Activated naive CD4-positive, alpha-beta T cell treated with anti-CD3 and anti-CD28 coated beads, Interleukin-2, amount 50 U/mL, for 72 hours (primary cell): Measurements from ENCODE around the gene SUPT3H. TPM values are rescaled to one million over a fixed set of nuclear protein-coding genes. Genes with fewer than 3 reads are reported as not detected.
"Not testable (repeated sequence)": the region's sequence is repeated elsewhere in the genome, so short reads cannot be mapped to it uniquely, and the experiment has no call there.

ENCODE experiments used
- ATAC-seq, 2 donors: fragments of 150-1000 bp; cut with Tn5 transposase; 2 replicates each; pipeline ENCODE4 v1.10.0; 2021; ENCODE audit warnings: mild to moderate bottlenecking in 2 of 2, moderate library complexity in 2 of 2
- DNase-seq, 2 donors: peaks; one replicate each; pipeline ENCODE4 v3.0.0; 2021 to 2022; ENCODE audit warnings: low spot score in 2 of 2
- H3K27ac Mint-ChIP-seq, 2 donors: one replicate each; pipeline ENCODE4 v1.8.0; 2022; ENCODE audit warnings: mild to moderate bottlenecking in 2 of 2, mixed read lengths in 2 of 2
- H3K36me3 Mint-ChIP-seq, 2 donors: one replicate each; pipeline ENCODE4 v1.8.0; 2022; ENCODE audit warnings: mixed read lengths in 2 of 2
- H3K9me3 Mint-ChIP-seq, 2 donors: one replicate each; pipeline ENCODE4 v1.8.0; 2022; ENCODE audit warnings: mixed read lengths in 2 of 2
- total RNA-seq, 2 donors: library from RNA; stranded (reverse); gene quantifications; one replicate each; pipeline ENCODE4 v1.2.3, GENCODE V29; 2022

SUPT3H gene
- total RNA-seq, 2 donors from 2014 or later = 14.3 to 20.1 TPM

DNA sequence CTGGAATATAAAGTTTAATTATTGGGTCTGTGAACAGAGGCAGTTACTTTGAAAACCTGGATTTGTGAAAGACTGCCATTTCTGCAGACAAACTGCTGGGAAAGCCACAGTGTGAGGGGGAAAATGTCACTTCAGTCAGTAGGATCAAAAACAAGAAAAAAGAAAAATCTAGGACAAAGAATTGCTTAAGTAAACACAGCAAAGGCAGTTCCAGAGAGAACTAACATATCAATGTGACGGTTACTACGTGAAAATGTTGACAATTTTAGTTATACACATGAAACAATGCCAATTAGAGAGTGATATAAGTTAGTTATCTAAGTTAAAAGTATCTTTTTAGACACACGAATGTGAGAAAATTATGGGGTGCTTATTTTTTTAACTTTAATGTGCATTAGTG lies 320.0 kb downstream of the SUPT3H start:
- DNase-seq = no peak
- peaks cover 13 to 21% of the 10 kb centered on the region in 2 donors for H3K36me3 Mint-ChIP-seq
- no peak for ATAC-seq
- no peak overlapping the region for H3K27ac Mint-ChIP-seq
- peaks cover 0 to 17% of the 10 kb centered on the region in 2 donors for H3K9me3 Mint-ChIP-seq

DNA sequence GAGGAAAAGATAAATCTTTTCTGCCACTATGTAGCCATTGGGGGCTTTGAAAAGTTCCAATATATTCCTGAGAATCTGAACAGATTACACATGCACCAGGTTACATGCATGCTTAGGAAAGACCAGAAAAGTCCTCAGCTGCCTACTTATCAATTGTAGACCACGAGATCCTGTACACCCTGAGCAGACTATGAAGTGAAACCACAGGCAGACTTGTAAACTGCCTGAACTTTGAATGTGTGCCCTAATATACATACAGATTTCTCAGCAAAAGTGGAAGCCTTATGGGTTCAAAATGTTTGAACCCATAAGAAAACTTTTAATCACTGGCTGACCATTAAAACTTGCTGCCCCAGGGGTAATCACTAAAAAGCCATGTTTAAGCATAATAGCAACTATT lies 323.1 kb downstream of the SUPT3H start:
- DNase-seq = no peak
- Mint-ChIP-seq H3K36me3 (peaks cover 0 to 17% of the 10 kb centered on the region in 2 donors), H3K27ac (no peak overlapping the region), H3K9me3 (peaks cover 0 to 11% of the 10 kb centered on the region in 2 donors)
- ATAC-seq = no peak

DNA sequence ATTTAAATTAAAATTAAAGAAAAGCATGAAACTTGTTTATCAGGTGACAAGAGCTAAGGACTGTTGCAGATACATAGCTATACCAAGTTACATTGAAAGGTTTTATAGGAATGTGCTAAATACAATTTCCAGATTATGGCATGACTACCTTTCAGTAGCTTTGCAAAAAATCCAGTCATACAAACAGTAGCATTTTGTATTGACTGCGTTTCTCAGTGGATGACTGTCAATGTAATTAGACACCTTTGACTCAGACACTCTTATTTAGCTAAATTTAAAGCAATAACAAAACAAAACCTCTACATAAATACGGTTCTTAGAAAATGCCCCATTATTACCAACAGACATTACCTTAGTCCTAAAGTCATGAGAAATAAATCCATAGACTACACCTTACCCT lies 325.4 kb downstream of the SUPT3H start:
- Mint-ChIP-seq H3K9me3 (peaks cover 3 to 15% of the 10 kb centered on the region in 2 donors), H3K27ac (no peak overlapping the region), H3K36me3 (peaks cover 0 to 36% of the 10 kb centered on the region in 2 donors)
- no peak for DNase-seq
- ATAC-seq = no peak

DNA sequence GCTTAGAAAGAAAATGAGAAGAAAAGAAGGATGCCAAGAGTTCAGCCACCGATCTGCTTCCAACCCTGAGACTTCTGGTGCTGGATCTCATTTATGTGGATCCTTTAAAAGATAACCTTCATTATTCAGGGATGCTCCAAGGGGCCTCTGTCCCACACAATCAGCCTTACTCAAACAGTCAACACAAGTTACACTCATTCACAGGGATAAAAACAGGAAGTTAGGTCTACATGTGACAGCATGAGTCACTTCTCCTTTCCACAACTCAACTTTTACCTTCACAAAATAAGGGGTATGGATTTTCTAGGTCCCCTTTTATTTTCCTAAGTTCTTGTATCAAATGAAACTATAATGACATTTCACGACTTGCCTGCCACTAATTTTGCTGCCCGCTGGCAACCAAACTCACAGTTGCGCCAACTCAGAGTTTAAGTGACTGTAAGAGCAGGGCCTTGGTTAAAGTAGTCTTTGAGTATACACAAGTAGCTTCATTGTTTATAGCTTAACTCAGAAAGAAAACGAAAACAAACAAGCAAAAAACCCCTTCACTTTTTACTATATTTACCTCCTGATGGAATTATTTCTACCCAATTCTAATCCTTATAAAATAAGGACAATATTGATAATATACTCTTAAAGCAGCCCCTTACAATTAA lies 328.4 kb downstream of the SUPT3H start:
- Mint-ChIP-seq H3K27ac (no peak overlapping the region), H3K36me3 (peaks cover 0 to 30% of the 10 kb centered on the region in 2 donors), H3K9me3 (peaks cover 3 to 9% of the 10 kb centered on the region in 2 donors)
- ATAC-seq (peak in 1 of 2 donors; percentile 51), DNase-seq (no peak)

DNA sequence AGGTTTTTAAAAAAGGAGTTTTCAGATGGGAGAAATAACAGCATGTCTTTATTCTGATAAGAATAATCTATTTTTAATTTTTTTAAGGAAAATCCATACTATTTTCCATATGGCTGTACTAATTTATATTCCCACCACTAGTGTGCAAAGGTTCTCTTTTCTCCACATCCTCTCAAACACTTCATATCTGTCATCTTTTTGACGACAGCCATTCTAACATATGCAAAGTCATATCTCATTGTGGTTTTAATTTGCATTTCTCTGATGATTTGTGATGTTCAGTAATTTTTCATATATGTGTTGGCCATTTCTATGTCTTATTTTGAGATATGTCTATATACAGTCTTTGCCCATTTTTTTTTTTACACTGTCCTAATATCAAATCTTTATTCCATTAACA lies 330.2 kb downstream of the SUPT3H start:
- peaks cover 0 to 30% of the 10 kb centered on the region in 2 donors for H3K36me3 Mint-ChIP-seq
- H3K9me3 Mint-ChIP-seq = peaks cover 3 to 9% of the 10 kb centered on the region in 2 donors
- H3K27ac Mint-ChIP-seq = no peak overlapping the region
- no peak for DNase-seq
- no peak for ATAC-seq

DNA sequence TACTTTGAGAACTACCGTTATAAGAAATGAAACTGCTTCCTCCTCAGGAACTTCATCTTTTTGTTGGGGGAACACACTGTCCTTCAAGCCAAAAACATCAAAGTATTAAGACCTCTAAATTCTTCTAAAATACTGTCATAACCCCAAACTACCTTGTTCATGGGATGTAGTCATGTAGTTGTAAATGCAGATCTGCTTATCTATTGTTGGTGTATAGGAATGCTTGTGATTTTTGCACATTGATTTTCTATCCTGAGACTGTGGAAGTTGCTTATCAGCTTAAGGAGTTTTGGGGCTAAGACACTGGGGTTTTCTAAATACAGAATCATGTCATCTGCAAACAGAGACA lies 332.5 kb downstream of the SUPT3H start:
- no peak overlapping the region for H3K27ac Mint-ChIP-seq
- no peak for DNase-seq
- H3K9me3 Mint-ChIP-seq = peaks cover 3 to 9% of the 10 kb centered on the region in 2 donors
- H3K36me3 Mint-ChIP-seq = peaks cover 0 to 23% of the 10 kb centered on the region in 2 donors
- no peak for ATAC-seq

DNA sequence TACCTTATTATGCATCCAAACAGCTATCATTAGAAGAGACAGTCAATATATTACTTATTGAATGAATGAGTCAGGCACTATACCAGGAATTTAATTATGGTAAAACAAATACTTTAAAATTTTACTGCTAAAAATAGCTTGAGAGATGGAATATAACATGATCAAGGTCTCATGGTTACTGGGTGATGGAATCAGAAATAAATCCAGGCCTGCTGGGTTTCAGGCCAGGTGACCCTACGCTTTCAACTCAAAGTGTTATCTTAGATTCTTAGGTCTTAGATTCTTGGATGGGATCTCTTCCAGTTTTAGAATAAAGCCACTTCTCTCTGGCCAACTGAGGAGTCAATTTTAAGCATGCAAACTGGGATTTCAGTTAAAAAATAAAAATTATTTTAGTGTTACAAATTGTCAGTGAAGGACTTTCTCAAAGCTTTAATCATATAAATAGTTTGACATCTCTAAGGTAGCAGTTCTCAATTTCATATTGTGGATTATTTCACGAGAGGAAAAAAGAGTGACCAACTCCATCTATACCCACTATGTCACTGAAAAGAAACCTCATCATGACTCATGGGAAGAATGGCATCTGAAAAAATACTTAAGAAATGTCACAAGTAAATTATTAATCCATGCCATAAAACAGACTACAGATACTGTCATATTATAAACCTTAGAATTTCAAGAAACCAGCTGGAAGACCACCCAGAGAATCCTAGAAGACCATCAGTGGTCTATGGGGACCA lies 333.1 kb downstream of the SUPT3H start:
- H3K9me3 Mint-ChIP-seq = peaks cover 3 to 9% of the 10 kb centered on the region in 2 donors
- ATAC-seq (no peak), DNase-seq (no peak)
- H3K27ac Mint-ChIP-seq = no peak overlapping the region
- peaks cover 0 to 20% of the 10 kb centered on the region in 2 donors for H3K36me3 Mint-ChIP-seq

DNA sequence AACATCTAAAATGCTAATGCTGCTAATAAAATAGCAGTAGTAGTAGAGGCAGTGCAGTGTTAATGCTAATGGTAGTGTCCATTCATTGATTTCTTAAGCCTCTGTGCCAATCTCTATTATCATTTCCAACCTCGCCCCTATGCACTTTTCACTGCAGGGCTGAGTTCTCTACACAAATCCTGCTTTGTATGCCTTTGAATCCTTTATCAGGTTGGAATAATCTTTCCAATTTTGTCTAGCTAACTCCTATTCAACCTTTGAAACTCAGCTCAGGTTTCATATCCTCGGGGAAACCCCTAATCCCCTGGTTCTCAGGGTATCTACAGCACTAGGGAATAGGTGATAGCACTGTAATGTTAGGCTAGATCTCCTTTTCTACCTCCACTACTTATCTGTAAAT lies 333.6 kb downstream of the SUPT3H start:
- H3K27ac Mint-ChIP-seq = no peak overlapping the region
- ATAC-seq = no peak
- peaks cover 3 to 6% of the 10 kb centered on the region in 2 donors for H3K9me3 Mint-ChIP-seq
- DNase-seq = no peak
- H3K36me3 Mint-ChIP-seq = peaks cover 0 to 14% of the 10 kb centered on the region in 2 donors

DNA sequence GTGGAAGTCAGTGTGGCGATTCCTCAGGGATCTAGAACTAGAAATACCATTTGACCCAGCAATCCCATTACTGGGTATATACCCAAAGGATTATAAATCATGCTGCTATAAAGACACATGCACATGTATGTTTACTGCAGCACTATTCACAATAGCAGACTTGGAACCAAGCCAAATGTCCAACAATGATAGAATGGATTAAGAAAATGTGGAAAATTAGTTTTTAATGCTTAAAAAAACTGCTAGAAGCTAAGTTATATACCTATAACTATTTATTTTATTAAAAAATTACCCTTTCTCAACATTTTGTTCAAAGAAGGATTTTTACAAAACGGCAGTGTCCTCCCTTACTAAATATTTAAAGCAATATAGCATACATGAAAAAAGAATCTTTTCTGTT lies 335.1 kb downstream of the SUPT3H start:
- not testable (repeated sequence) for H3K9me3 Mint-ChIP-seq, DNase-seq, H3K27ac Mint-ChIP-seq, H3K36me3 Mint-ChIP-seq, ATAC-seq

DNA sequence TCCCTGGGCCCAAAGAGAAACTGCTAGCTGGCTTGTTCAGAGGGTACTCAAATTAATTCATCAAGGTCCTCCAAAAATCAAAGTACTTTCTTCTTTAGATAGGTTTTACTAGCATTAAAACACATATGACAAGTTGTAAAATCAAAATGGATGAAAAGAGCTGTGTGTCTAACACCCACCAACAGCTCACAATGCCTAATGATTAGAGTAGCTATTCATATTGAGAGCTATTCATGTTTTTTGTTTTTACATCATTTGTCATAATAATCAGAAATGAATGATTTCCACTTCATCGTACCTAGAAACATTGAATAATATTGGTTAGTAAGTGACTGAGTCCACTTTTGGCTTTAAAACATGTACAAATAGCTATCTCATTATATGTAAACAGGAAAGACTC lies 339.5 kb downstream of the SUPT3H start:
- no peak for ATAC-seq
- DNase-seq = no peak
- Mint-ChIP-seq H3K27ac (no peak overlapping the region), H3K36me3 (peaks cover 0 to 6% of the 10 kb centered on the region in 2 donors), H3K9me3 (no peaks in the 10 kb centered on the region)

DNA sequence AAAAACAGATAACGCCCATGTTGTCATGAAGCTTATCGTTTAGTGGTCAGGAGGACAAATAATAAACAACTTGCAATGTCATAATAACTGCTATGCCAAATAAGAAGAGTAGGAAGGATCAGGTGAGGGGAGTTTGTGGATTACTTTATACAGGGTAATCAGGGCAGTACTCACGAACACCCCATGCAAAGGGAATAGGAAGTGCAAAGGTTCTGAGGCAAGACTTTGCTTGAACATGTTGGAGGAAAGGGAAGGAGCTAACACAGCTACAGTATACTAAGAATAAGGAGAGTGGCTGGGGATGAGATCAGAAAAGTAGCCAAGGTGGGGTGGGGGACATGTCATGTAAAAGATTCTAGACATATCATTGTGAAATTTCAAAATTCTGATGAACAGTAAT lies 341.6 kb downstream of the SUPT3H start:
- peaks cover 0 to 6% of the 10 kb centered on the region in 2 donors for H3K36me3 Mint-ChIP-seq
- H3K9me3 Mint-ChIP-seq = no peaks in the 10 kb centered on the region
- DNase-seq = no peak
- ATAC-seq = no peak
- no peak overlapping the region for H3K27ac Mint-ChIP-seq

DNA sequence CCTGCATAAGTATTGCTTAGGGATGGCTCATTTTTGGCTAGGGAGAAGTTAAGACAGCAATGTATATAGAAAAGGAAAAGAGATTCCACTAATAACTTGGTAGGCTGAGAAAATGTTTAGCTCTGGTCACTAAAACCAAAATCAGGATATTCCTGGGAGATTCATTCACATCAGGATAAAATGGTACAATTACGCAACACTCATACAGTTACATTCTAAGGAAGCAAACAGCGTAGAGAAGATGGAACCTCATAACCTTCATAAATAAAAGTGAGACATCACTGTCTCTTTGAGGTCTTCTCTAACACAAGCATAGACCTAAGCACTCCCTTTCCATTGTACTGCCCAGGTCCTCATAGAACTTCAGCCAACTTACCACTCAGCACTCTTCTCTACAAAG lies 345.3 kb downstream of the SUPT3H start:
- ATAC-seq (no peak), DNase-seq (no peak)
- H3K36me3 Mint-ChIP-seq = peaks cover 6 to 24% of the 10 kb centered on the region in 2 donors
- no peak overlapping the region for H3K27ac Mint-ChIP-seq
- H3K9me3 Mint-ChIP-seq = peaks cover under 1 to 6% of the 10 kb centered on the region in 2 donors

DNA sequence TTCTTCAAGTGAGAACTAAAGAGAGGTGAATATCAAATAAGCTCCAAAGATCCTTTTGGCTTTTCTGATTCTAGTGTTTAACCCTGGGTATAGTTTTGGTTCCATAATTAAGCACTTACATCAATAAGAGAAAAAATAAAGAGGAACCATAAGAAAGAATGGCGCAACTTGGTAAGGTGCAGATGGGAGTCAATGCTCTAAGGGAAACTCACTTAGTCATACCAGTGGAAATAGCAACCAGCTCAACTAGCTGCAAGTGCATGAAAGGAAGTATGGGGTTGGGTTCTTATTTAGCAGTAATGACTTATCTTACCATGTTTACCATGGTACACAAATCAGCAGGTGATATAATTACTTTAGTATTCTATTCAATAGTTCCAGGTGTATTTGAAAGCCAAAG lies 346.1 kb downstream of the SUPT3H start:
- ATAC-seq = peak in 1 of 2 donors; percentile 24

DNA sequence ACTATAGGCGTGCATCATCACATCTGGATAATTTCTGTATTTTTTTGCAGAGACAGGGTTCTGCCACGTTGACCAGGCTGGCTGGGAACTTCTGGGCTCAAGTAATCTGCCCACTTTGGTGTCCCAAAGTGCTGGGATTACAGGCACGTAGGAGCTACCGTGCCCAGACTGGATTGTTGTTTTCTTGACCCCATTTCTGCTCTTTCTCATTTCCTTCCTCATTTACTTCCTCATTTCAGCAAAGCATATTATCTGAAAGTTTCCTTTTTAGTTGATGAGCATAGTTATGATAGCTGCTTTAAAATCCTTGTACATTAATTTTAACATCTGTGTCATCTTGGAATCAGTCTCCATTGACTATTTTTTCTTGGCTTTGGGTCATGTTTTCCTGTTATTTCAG lies 350.6 kb downstream of the SUPT3H start:
- Mint-ChIP-seq H3K27ac (peak overlapping the region; percentile 38 to 84), H3K9me3 (peaks cover 16% of the 10 kb centered on the region in 2 donors), H3K36me3 (peaks cover 15 to 43% of the 10 kb centered on the region in 2 donors)
- DNase-seq (no peak), ATAC-seq (no peak)

More for the DNA sequence above, 346.1 kb downstream of the SUPT3H start:
- no peak for DNase-seq
- Mint-ChIP-seq H3K36me3 (peaks cover 11 to 31% of the 10 kb centered on the region in 2 donors), H3K9me3 (peaks cover 7 to 10% of the 10 kb centered on the region in 2 donors), H3K27ac (no peak overlapping the region)

DNA sequence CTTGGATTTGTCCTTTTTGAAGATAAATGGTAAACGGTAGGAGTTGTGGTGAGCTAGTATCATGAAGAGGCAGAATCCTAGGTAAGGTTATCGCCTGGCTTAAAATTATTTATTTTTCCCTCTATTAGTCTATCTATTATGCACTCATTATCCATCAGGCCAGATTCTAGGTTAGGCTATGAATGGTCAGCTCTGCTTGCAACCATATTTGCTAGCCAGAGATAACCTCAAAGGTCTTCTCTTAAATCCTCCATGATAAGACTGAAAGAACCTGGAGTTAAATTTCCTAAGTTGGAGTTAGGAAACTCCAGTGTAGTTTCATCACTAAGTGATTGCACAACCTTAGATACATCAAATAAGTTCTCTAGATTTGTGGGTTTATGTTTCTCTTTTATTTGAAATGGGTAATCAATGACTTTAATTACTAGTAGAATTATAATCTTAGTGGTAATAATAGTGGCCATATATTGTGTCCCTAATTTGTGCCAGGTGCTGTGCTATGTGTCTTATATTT lies 351.7 kb downstream of the SUPT3H start:
- ATAC-seq (no peak), DNase-seq (no peak)
- H3K9me3 Mint-ChIP-seq = peaks cover 16% of the 10 kb centered on the region in 2 donors
- no peak overlapping the region for H3K27ac Mint-ChIP-seq
- peaks cover 15 to 43% of the 10 kb centered on the region in 2 donors for H3K36me3 Mint-ChIP-seq

DNA sequence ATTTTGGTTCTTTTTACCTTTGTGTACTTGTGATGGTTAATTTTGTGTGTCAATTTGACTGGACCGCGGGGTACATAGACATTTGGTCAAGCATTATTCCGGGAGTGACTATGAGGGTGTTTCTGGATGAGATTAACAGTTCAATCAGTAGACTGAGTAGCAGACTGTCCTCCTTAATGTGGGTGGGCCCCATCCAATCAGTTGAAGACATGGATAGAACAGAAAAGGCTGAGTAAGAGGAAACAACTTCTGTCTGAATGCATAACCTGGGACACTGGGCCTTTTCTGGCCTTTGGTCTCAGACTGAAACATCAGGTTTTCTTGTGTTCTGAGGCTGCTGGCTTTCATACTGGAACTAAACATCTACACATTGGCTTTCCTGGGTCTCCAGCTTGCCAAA lies 353.1 kb downstream of the SUPT3H start:
- Mint-ChIP-seq H3K9me3 (peaks cover 16% of the 10 kb centered on the region in 2 donors), H3K36me3 (peaks cover 15 to 38% of the 10 kb centered on the region in 2 donors), H3K27ac (no peak overlapping the region)
- ATAC-seq = no peak
- no peak for DNase-seq

DNA sequence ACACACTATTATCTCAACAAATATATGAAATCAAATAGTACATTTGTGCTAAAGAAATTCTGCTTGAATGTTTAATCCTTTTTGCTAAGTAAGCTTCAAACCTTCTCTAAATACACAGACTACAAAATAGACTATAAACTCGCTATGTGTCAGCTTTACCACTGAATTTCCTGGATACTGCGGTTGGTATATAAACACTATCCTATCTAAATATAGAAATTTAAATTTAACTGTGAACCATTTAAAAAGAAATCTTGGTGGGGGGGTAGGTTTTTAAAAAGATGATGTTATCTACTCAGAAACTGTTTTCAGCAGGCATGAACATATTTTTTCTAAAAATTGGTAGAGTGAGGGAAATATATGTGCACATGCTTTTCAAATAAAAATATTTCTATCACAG lies 356.1 kb downstream of the SUPT3H start:
- no peak overlapping the region for H3K27ac Mint-ChIP-seq
- DNase-seq = no peak
- peak in 1 of 2 donors; percentile 71 for ATAC-seq
- peaks cover 9 to 13% of the 10 kb centered on the region in 2 donors for H3K9me3 Mint-ChIP-seq
- H3K36me3 Mint-ChIP-seq = peaks cover 10 to 24% of the 10 kb centered on the region in 2 donors
